Right hindlimb (tissue), 1 donor: ENCODE data around the gene GLTP.
A peak's percentile ranks its signal among the peaks of the same experiment; 100 is the strongest.
"Not testable (repeated sequence)": the region's sequence is repeated elsewhere in the genome, so short reads cannot be mapped to it uniquely, and the experiment has no call there.

Source experiments
- DNase-seq: peaks from one replicate; pipeline ENCODE4 v3.0.0-alpha.2; 2018

GLTP gene

GRCh38 chr12:109876406-109876805 lies 3.9 kb downstream of the GLTP start:
- no peak for DNase-seq

- DNase-seq = no peak
Measured at GRCh38 chr12:109875572-109876131, 4.7 kb downstream of the GLTP start.

GRCh38 chr12:109873653-109874052 lies 6.7 kb downstream of the GLTP start:
- DNase-seq = no peak

GRCh38 chr12:109871668-109872314 lies 8.6 kb downstream of the GLTP start:
- DNase-seq = no peak

- DNase-seq = no peak
Measured at GRCh38 chr12:109870648-109871047, 9.7 kb downstream of the GLTP start.

GRCh38 chr12:109868182-109869051 lies 11.9 kb downstream of the GLTP start:
- DNase-seq = no peak

- no peak for DNase-seq
Measured at GRCh38 chr12:109864916-109865315, 15.4 kb downstream of the GLTP start.

GRCh38 chr12:109863847-109864712 lies 16.3 kb downstream of the GLTP start:
- DNase-seq = peak; percentile 32

- not testable (repeated sequence) for DNase-seq
Measured at GRCh38 chr12:109862491-109862890, 17.9 kb downstream of the GLTP start.

GRCh38 chr12:109861689-109862314 lies 18.5 kb downstream of the GLTP start:
- no peak for DNase-seq

GRCh38 chr12:109860977-109861376 lies 19.4 kb downstream of the GLTP start:
- no peak for DNase-seq

- DNase-seq = no peak
Measured at GRCh38 chr12:109858764-109859163, 21.6 kb downstream of the GLTP start.

GRCh38 chr12:109857715-109858114 lies 22.6 kb downstream of the GLTP start:
- DNase-seq = no peak

- DNase-seq = no peak
Measured at GRCh38 chr12:109855377-109855776, 25.0 kb downstream of the GLTP start.

GRCh38 chr12:109850518-109850917 lies 29.8 kb downstream of the GLTP start:
- DNase-seq = not testable (repeated sequence)

GRCh38 chr12:109847142-109847735 lies 33.1 kb downstream of the GLTP start:
- no peak for DNase-seq

- DNase-seq = no peak
Measured at GRCh38 chr12:109845824-109846205, 34.5 kb downstream of the GLTP start.

- peak; percentile 88 for DNase-seq
Measured at GRCh38 chr12:109844983-109845823, 35.1 kb downstream of the GLTP start.

- DNase-seq = no peak
Measured at GRCh38 chr12:109844091-109844490, 36.2 kb downstream of the GLTP start.

GRCh38 chr12:109842021-109842420 lies 38.3 kb downstream of the GLTP start:
- no peak for DNase-seq

- DNase-seq = no peak
Measured at GRCh38 chr12:109841356-109841755, 39.0 kb downstream of the GLTP start.
